OCI-LY1 (cell line): Measurements from ENCODE around the gene PRSS57.
A peak's percentile ranks its signal among the peaks of the same experiment; 100 is the strongest.

ENCODE experiments used
- H2AFZ ChIP-seq: fragments of 200-600 bp; sonication (generic), shearing (Covaris generic); 2 replicates; pipeline ENCODE4 v1.6.0; 2014; ENCODE audit warnings: antibody characterized with exemption, mild to moderate bottlenecking, low read length
- H3F3A ChIP-seq: fragments of 200-600 bp; sonication (generic), shearing (Covaris generic); 2 replicates; pipeline ENCODE4 v1.6.0; 2014; ENCODE audit warnings: mild to moderate bottlenecking, antibody characterized with exemption, low read length, moderate library complexity; ENCODE audit not compliant: insufficient read depth
- H3K27ac ChIP-seq: fragments of 200-600 bp; sonication (generic); 2 replicates; pipeline ENCODE4 v1.5.1; 2014; ENCODE audit warnings: low read length, mixed run types, mild to moderate bottlenecking, low read depth; ENCODE audit not compliant: poor library complexity, severe bottlenecking
- H3K27me3 ChIP-seq: fragments of 200-600 bp; sonication (generic); 2 replicates; pipeline ENCODE4 v1.6.0; 2014; ENCODE audit warnings: antibody characterized with exemption, mild to moderate bottlenecking, low read length, moderate library complexity; ENCODE audit not compliant: insufficient read depth
- H3K36me3 ChIP-seq: fragments of 200-600 bp; sonication (generic); 2 replicates; pipeline ENCODE4 v1.6.1; 2014; ENCODE audit warnings: mild to moderate bottlenecking, antibody characterized with exemption, low read length, moderate library complexity, mixed read lengths; ENCODE audit not compliant: insufficient read depth
- H3K4me1 ChIP-seq: fragments of 200-600 bp; sonication (generic); 2 replicates; pipeline ENCODE4 v1.5.1; 2014; ENCODE audit warnings: mild to moderate bottlenecking, low read length, moderate library complexity; ENCODE audit not compliant: insufficient read depth, severe bottlenecking
- H3K4me2 ChIP-seq: fragments of 200-600 bp; sonication (generic), shearing (Covaris generic); 2 replicates; pipeline ENCODE4 v1.6.1; 2014; ENCODE audit warnings: low read length
- H3K4me3 ChIP-seq: fragments of 200-600 bp; sonication (generic); 2 replicates; pipeline ENCODE4 v1.5.1; 2014; ENCODE audit warnings: low read length, low read depth, mild to moderate bottlenecking, mixed read lengths; ENCODE audit not compliant: poor library complexity, severe bottlenecking
- H3K79me2 ChIP-seq: fragments of 200-600 bp; shearing (Covaris generic); 2 replicates; pipeline ENCODE4 v1.6.1; 2016; ENCODE audit warnings: mixed run types, low read length, mixed read lengths; ENCODE audit not compliant: insufficient read depth
- H3K9ac ChIP-seq: fragments of 200-600 bp; sonication (generic), shearing (Covaris generic); 2 replicates; pipeline ENCODE4 v1.6.1; 2014; ENCODE audit warnings: mild to moderate bottlenecking, low read length, mixed read lengths
- H3K9me2 ChIP-seq: fragments of 200-600 bp; sonication (generic), shearing (Covaris generic); 2 replicates; pipeline ENCODE4 v1.6.1; 2014; ENCODE audit warnings: low read depth, mild to moderate bottlenecking, low read length, mixed read lengths
- H3K9me3 ChIP-seq: fragments of 200-600 bp; shearing (Covaris generic); 2 replicates; pipeline ENCODE4 v1.6.1; 2014; ENCODE audit warnings: low read length, mixed read lengths
- H4K20me1 ChIP-seq: fragments of 200-600 bp; sonication (generic), shearing (Covaris generic); 2 replicates; pipeline ENCODE4 v1.6.0; 2016; ENCODE audit warnings: mild to moderate bottlenecking, low read length; ENCODE audit not compliant: insufficient read depth
- EZH2 ChIP-seq: fragments of 200-600 bp; sonication (generic), shearing (Covaris generic); IDR thresholded peaks from 2 replicates; pipeline ENCODE4 v1.8.0; 2017; ENCODE audit warnings: borderline replicate concordance, mixed run types, mild to moderate bottlenecking, antibody characterized with exemption, low read length, moderate library complexity, mixed read lengths
- TF ChIP-seq, protein P1 (sequence below): fragments of 200-600 bp; sonication (generic), shearing (Covaris generic); IDR thresholded peaks from 2 replicates; pipeline ENCODE4 v1.5.1; 2017; ENCODE audit warnings: mild to moderate bottlenecking, antibody characterized with exemption, low read length, moderate library complexity, mixed read lengths

Gene PRSS57

DNA sequence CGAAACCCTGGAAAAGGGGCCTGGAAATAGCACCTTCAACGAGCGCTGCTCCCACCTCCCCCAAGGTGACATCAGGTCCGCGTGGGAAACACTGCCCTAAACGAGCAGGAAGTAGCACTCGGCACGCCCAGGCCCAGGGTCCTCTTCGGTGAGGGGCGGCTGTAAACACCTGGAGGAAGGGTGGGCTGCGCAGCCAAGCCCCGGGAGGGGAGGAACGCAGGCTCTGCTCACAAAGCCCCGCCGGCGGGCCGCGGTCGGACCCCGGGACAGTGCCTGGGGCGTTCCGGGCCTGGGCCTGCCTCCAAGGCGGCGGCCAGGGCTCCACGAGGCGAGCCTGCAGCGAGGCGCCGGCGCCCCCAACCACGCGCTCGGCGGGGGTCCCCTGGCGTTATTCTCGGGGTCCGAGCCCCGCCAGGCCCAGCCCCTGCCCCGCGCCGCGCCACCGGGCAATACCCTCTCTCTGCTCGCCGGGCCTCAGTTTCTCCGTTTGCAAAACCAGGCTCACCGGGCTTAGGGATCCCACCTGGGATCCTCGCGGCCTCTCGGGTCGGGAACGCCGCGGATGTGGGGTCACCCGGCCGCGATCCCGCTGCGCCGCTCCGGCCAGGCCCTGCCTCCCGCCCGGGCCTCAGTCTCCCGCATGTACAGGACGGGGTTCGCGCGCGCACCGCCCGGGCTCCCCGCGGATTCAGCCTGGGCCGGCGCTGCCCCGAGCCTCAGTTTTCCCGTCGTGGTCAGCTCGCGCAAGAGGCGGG lies 32.9 kb downstream of the PRSS57 start:
- H3K36me3 ChIP-seq = peaks cover 9% of the 10 kb centered on the region; the same call in 1 of the 2 replicates
- no peaks in the 10 kb centered on the region for H3F3A ChIP-seq
- peak overlapping the region; percentile 83 for H3K27ac ChIP-seq
- H3K27me3 ChIP-seq = no peaks in the 10 kb centered on the region; the same call in 1 of the 2 replicates
- H3K9me2 ChIP-seq = no peaks in the 10 kb centered on the region
- peaks cover 59% of the 10 kb centered on the region for H3K4me1 ChIP-seq
- no peaks in the 10 kb centered on the region for H4K20me1 ChIP-seq
- peak overlapping the region; percentile 90 for H3K4me2 ChIP-seq
- no peak for TF ChIP-seq EZH2
- TF ChIP-seq, protein P1, sequence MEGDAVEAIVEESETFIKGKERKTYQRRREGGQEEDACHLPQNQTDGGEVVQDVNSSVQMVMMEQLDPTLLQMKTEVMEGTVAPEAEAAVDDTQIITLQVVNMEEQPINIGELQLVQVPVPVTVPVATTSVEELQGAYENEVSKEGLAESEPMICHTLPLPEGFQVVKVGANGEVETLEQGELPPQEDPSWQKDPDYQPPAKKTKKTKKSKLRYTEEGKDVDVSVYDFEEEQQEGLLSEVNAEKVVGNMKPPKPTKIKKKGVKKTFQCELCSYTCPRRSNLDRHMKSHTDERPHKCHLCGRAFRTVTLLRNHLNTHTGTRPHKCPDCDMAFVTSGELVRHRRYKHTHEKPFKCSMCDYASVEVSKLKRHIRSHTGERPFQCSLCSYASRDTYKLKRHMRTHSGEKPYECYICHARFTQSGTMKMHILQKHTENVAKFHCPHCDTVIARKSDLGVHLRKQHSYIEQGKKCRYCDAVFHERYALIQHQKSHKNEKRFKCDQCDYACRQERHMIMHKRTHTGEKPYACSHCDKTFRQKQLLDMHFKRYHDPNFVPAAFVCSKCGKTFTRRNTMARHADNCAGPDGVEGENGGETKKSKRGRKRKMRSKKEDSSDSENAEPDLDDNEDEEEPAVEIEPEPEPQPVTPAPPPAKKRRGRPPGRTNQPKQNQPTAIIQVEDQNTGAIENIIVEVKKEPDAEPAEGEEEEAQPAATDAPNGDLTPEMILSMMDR = no peak
- peak overlapping the region; percentile 95 for H3K9ac ChIP-seq
- no peak overlapping the region for H2AFZ ChIP-seq
- H3K79me2 ChIP-seq = peaks cover 54% of the 10 kb centered on the region
- H3K4me3 ChIP-seq = peak overlapping the region; percentile 98
- H3K9me3 ChIP-seq = no peaks in the 10 kb centered on the region

DNA sequence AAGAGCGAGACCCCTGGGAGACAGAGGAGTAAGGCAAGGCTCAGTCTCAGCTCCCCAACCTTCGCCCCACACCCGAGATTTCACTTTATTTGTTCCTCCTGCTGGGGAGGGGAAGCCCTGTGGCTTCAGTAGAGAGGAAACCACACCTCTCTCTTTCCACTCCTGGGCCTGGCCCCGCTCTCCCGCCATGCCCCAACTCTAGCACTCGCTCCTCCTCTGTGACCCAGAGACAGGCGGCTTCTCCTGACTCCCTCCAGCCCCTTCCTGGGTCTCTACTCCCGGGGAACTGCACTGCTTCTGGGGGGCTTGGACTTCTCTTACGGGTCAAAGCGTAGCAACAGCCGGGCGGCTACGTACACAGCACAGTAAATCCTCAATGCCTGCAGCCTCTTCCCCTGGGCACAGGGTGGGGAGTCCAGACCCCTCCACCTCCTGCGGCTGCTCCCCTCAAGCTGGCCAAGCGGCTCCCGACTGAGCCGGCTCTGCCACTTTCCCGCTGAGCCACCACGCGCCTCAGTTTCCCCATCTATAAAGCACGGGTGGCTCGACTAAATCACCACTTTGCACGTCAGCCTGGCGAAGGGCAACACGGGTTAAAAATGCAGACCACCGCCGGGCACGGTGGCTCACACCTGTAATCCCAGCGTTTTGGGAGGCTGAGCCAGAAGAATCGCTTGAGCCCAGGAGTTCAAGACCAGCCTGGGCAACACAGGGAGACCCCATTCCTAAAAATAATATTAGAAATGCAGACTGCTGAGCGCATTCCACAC lies 33.6 kb downstream of the PRSS57 start:
- Histone ChIP-seq H3K27me3 (no peaks in the 10 kb centered on the region), H4K20me1 (no peaks in the 10 kb centered on the region), H3K9me3 (no peaks in the 10 kb centered on the region), H3K4me3 (peak overlapping the region; percentile 98), H2AFZ (no peak overlapping the region), H3K36me3 (peaks cover 16% of the 10 kb centered on the region; the same call in 1 of the 2 replicates), H3F3A (no peaks in the 10 kb centered on the region), H3K9ac (peak overlapping the region; percentile 95), H3K4me1 (peaks cover 61% of the 10 kb centered on the region), H3K79me2 (peaks cover 62% of the 10 kb centered on the region), H3K9me2 (no peaks in the 10 kb centered on the region), H3K4me2 (peak overlapping the region; percentile 90), H3K27ac (peak overlapping the region; percentile 83)
- TF ChIP-seq, protein P1 = no peak
- TF ChIP-seq EZH2 = no peak

DNA sequence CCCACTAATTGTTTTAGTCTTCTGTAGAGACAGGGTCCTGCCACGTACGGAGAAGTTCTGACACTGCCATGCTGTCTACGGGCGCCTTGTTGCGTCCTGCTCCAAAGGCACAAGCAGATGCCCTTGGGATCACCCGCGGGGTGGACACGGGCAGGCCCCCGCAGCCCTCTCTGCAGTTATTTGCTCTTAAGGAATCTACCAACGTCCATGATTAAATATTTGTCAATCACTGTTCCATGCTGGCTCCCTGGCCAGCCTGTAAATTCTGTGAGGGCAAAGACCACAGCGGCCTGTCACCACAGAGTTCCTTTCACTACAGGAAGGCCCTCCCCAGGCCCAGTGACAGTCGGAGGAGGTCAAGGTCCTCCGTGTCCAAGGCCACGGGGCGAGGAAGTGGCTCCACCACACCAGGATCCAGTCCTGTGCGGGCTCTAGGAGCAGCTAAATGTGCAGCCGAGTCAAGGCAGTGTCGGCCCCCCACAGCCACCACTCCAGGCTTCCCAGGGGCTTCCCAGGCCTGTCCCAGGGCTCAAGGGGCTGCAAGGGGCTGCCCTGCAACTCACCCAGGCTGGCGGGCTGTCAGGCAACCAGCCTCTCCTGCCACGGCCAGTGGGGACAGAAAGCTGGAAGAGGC lies 34.3 kb downstream of the PRSS57 start:
- peak overlapping the region; percentile 83 for H3K27ac ChIP-seq
- H3K27me3 ChIP-seq = no peaks in the 10 kb centered on the region
- H3K4me2 ChIP-seq = peak overlapping the region; percentile 90
- peak overlapping the region; percentile 98 for H3K4me3 ChIP-seq
- TF ChIP-seq, protein P1 = no peak
- no peak for TF ChIP-seq EZH2
- no peaks in the 10 kb centered on the region for H3K9me2 ChIP-seq
- peak overlapping the region; percentile 95 for H3K9ac ChIP-seq
- no peak overlapping the region for H2AFZ ChIP-seq
- peaks cover 21% of the 10 kb centered on the region; the same call in 1 of the 2 replicates for H3K36me3 ChIP-seq
- H3F3A ChIP-seq = no peaks in the 10 kb centered on the region
- H3K4me1 ChIP-seq = peaks cover 61% of the 10 kb centered on the region
- no peaks in the 10 kb centered on the region for H4K20me1 ChIP-seq
- H3K79me2 ChIP-seq = peaks cover 69% of the 10 kb centered on the region
- no peaks in the 10 kb centered on the region for H3K9me3 ChIP-seq
